B cell (primary cell): ENCODE measurements around the gene HIP1.

Experiments
- EZH2 ChIP-seq: IDR thresholded peaks from 2 replicates; pipeline ENCODE4 v1.6.1; 2012; ENCODE audit warnings: borderline replicate concordance, low read depth, mild to moderate bottlenecking, moderate library complexity, low read length; ENCODE audit not compliant: insufficient read depth, poor library complexity, severe bottlenecking
- TF ChIP-seq, protein P1 (sequence below): fragments of 200-600 bp; IDR thresholded peaks from one replicate; pipeline ENCODE4 v1.8.0; 2022; ENCODE audit warnings: antibody characterized with exemption, mild to moderate bottlenecking

DNA sequence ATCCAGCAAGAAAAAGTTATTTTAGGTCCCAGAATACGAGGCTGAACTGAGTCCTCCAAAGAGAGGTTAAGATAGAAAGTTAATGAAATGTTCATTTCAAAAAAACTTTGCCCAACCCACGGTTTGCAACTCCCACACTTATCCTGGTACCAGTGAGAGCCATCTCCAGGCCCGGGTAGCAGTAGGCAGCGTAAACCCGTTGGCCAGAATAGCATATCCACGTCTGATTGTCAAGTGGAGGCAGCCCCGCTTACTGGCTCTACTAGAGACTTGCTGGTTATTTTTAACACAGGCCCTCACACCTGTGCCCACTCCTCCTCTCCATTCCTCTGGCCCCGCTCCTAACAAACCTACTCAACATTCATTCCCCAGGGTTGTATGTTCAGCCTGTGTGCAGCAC is 109.7 kb downstream of the HIP1 start:
- TF ChIP-seq, protein P1, sequence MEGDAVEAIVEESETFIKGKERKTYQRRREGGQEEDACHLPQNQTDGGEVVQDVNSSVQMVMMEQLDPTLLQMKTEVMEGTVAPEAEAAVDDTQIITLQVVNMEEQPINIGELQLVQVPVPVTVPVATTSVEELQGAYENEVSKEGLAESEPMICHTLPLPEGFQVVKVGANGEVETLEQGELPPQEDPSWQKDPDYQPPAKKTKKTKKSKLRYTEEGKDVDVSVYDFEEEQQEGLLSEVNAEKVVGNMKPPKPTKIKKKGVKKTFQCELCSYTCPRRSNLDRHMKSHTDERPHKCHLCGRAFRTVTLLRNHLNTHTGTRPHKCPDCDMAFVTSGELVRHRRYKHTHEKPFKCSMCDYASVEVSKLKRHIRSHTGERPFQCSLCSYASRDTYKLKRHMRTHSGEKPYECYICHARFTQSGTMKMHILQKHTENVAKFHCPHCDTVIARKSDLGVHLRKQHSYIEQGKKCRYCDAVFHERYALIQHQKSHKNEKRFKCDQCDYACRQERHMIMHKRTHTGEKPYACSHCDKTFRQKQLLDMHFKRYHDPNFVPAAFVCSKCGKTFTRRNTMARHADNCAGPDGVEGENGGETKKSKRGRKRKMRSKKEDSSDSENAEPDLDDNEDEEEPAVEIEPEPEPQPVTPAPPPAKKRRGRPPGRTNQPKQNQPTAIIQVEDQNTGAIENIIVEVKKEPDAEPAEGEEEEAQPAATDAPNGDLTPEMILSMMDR: no peak
- no peak for TF ChIP-seq EZH2
